Measurements from ENCODE around the gene BCL2L11.

The BCL2L11 gene

DNA sequence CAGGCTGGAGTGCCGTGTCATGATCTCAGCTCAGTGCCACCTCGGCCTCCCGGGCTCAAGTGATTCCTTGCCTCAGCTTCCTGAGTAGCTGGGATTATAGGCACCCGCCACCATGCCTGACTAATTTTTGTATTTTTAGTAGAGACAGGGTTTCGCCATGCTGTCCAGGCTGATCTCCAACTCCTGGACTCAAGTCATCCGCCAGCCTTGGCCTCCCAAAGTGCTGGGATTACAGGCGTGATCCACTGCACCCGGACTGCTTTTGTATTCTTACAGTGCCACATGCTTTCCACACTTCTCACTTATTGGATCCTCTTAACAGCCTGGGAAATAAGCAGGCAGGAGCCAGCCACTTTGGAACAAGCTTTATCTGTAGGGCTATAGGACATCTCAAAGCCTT, 25.3 kb upstream of the BCL2L11 start:
- CTCF ChIA-PET, result interaction anchor here (1.0 kb wide), 1 partner anchor 21 kb away, joined by 4 read pairs; no protein-coding TSS in a partner anchor
- TF ChIP-seq, protein P1, sequence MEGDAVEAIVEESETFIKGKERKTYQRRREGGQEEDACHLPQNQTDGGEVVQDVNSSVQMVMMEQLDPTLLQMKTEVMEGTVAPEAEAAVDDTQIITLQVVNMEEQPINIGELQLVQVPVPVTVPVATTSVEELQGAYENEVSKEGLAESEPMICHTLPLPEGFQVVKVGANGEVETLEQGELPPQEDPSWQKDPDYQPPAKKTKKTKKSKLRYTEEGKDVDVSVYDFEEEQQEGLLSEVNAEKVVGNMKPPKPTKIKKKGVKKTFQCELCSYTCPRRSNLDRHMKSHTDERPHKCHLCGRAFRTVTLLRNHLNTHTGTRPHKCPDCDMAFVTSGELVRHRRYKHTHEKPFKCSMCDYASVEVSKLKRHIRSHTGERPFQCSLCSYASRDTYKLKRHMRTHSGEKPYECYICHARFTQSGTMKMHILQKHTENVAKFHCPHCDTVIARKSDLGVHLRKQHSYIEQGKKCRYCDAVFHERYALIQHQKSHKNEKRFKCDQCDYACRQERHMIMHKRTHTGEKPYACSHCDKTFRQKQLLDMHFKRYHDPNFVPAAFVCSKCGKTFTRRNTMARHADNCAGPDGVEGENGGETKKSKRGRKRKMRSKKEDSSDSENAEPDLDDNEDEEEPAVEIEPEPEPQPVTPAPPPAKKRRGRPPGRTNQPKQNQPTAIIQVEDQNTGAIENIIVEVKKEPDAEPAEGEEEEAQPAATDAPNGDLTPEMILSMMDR (IDR thresholded peaks at IDR 0.05; ENCODE audit: insufficient read depth, low read length, missing control alignments), result no peak
- POLR2A ChIA-PET, result no interaction called here
- H3K4me3 ChIP-seq (ENCODE audit: low read depth, low read length), result no peak overlapping the region
- no peak for DNase-seq (ENCODE audit: low read depth, low spot score)

DNA sequence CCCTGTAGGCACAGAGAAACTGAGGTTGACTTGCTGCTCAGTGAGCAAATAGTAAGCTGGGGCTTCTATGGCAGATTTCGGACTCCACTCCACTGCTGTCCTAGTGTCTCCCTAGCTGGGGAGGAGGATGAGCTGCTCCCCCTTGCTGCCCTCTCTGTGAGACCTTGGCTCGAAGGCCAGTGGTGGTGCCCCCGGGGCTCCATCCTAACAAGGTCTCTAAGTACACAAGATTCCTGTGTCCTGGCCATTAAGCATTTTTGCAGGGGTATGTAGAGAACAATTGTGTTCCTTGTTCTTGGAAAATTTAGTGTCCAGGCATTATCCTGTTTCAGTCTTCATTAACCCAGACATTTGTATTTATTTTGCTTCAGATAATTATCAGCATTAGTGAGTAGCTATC, 21.3 kb upstream of the BCL2L11 start:
- TF ChIP-seq, protein P1 (IDR thresholded peaks at IDR 0.05; ENCODE audit: insufficient read depth, low read length, missing control alignments), result no peak
- ChIA-PET POLR2A (no interaction called here), CTCF (interaction anchor here (0.9 kb wide), 1 partner anchor 17 kb away, joined by 5 read pairs; no protein-coding TSS in a partner anchor)
- DNase-seq (ENCODE audit: low read depth, low spot score), result no peak
- no peak overlapping the region for H3K4me3 ChIP-seq (ENCODE audit: low read depth, low read length)

DNA sequence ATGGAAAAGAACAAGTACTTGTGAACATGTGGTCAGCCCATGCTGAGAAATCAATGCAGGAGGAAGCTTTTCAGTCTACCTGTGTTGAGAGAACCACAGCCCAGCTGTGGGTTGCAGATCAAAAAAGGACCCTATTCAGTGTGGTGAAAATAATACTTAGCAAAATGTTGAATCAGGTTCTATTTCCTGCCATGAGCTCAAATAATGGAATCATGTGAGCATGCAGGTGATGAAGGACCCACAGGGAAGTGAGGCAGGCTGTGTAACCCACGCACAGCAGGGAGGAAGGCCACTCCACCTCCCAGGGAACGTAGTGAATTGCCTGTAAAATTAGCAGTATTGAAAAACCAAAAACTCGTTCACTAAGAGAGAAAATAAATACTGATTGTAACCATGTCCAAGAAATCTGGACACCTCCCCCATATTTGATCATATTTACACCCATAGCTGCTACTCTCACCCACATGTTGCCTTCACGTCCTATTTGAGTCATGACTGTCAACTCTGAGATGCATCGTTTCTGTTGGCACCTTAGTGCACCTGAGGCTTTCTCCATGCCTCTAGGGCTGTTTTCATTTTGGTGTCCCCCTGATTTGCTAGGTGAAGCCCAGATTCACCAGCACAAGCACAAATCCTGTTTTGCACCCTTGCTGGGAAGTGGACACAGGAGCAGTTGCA, 20.5 kb upstream of the BCL2L11 start:
- H3K4me3 ChIP-seq (ENCODE audit: low read depth, low read length), result no peak overlapping the region
- POLR2A ChIA-PET, result no interaction called here
- TF ChIP-seq, protein P1 (IDR thresholded peaks at IDR 0.05; ENCODE audit: insufficient read depth, low read length, missing control alignments), result no peak
- DNase-seq (ENCODE audit: low read depth, low spot score), result no peak
- CTCF ChIA-PET, result interaction anchor here (0.9 to 1.0 kb wide), 2 partner anchors 17 kb away, joined by 3 to 5 read pairs; no protein-coding TSS in a partner anchor

DNA sequence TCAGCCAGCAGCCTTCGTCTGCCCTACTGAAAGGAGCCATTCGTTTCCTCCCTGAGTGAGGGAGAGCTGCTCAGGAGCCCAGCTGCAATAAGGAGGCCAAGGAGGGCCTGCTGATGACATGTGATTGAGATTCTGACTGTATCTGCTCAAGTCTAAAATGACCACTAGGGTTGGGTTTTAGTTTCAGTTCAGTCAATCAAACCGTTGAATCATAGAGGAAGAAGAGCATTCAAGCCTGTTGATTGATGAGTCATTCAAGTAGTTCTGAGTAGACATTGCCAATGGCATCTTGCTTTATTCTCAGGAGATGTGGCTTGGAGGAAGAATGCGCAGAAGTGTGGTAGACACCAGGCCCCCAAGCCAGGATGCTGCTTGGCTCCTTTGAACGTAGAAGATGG, 19.9 kb upstream of the BCL2L11 start:
- CTCF ChIA-PET, result interaction anchor here (1.0 kb wide), 1 partner anchor 16 kb away, joined by 3 read pairs; no protein-coding TSS in a partner anchor
- POLR2A ChIA-PET, result no interaction called here
- no peak for DNase-seq (ENCODE audit: low read depth, low spot score)
- TF ChIP-seq, protein P1 (IDR thresholded peaks at IDR 0.05; ENCODE audit: insufficient read depth, low read length, missing control alignments), result no peak
- no peak overlapping the region for H3K4me3 ChIP-seq (ENCODE audit: low read depth, low read length)

DNA sequence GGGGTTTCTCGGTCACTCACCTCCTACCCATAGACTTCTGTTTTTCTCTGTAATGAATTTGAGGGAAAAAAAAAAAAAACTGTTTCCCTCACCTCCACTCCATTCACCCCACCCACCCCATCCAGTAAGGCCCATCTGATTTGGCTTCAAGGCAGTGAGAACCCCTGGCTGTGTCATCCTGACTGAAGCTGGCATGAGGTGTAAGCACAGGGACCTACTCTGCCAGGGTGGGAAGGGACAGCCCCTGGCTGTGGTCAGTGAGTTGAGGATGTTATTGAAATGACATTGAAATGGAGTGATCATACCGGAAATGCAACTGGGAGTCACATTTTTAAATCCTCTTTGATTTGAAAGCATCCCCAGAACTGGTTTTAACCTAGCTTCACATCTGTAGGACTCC, 19.1 kb upstream of the BCL2L11 start:
- H3K4me3 ChIP-seq (ENCODE audit: low read depth, low read length), result no peak overlapping the region
- ChIA-PET CTCF (interaction anchor here (1.0 kb wide), 1 partner anchor 16 kb away, joined by 3 read pairs; no protein-coding TSS in a partner anchor), POLR2A (no interaction called here)
- DNase-seq (ENCODE audit: low read depth, low spot score), result no peak
- TF ChIP-seq, protein P1 (IDR thresholded peaks at IDR 0.05; ENCODE audit: insufficient read depth, low read length, missing control alignments), result no peak

DNA sequence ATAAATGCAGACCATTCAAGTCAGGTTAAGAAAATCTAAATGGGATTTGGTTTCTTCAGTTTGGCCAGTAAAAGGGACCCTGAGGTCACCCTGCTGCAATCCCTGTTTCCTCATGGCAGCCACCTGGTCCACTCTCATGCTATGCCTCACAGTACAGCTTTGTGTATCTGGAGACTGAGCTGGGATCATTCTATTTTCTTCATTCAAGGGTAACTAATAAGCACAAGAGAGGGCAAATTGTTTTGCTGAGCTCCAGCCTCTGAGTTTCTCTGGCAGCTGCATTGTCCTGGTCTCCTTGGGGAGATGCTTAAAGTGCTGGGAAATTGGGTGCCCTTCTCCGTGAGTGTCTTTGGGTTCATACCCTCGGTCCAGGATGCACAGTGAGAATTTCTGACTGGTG, 18.5 kb upstream of the BCL2L11 start:
- ChIA-PET POLR2A (no interaction called here), CTCF (no interaction called here)
- H3K4me3 ChIP-seq (ENCODE audit: low read depth, low read length), result no peak overlapping the region
- TF ChIP-seq, protein P1 (IDR thresholded peaks at IDR 0.05; ENCODE audit: insufficient read depth, low read length, missing control alignments), result no peak
- DNase-seq (ENCODE audit: low read depth, low spot score), result no peak

All from AG04449 (cell line).